ENCODE measurements around the gene HOMER2.

DNA sequence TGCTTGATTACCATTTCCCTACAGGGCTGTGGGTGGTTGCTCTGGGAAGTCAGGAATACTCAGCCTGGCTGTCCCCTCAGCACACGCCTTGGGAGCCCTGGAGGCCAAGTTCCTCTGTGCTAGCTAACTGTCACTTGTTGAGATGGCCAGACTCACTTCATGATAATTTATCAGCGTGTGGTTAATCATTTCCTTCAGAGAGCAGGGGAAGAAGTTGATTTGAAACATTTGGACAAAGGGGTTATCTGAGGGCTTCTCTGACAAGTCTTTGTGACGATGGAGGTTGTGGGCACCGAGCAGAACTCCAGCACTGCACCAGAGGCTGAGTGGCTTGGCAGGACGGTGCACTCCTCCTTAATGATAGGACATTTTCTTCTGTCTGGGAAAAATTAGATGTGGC lies 81.2 kb downstream of the HOMER2 start:
- TF ChIP-seq POLR2A (IDR thresholded peaks at IDR 0.05; ENCODE audit: low read depth, low read length) = no peak
- TF ChIP-seq, protein P1, sequence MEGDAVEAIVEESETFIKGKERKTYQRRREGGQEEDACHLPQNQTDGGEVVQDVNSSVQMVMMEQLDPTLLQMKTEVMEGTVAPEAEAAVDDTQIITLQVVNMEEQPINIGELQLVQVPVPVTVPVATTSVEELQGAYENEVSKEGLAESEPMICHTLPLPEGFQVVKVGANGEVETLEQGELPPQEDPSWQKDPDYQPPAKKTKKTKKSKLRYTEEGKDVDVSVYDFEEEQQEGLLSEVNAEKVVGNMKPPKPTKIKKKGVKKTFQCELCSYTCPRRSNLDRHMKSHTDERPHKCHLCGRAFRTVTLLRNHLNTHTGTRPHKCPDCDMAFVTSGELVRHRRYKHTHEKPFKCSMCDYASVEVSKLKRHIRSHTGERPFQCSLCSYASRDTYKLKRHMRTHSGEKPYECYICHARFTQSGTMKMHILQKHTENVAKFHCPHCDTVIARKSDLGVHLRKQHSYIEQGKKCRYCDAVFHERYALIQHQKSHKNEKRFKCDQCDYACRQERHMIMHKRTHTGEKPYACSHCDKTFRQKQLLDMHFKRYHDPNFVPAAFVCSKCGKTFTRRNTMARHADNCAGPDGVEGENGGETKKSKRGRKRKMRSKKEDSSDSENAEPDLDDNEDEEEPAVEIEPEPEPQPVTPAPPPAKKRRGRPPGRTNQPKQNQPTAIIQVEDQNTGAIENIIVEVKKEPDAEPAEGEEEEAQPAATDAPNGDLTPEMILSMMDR (IDR thresholded peaks at IDR 0.05; ENCODE audit: extremely low read depth in 1 of 2, insufficient read depth in 1 of 2, low read depth in 1 of 2, low read length in 2 of 2) = no peak

Data from endothelial cell of umbilical vein (primary cell).